Measurements from ENCODE around the gene HRCT1.

DNA sequence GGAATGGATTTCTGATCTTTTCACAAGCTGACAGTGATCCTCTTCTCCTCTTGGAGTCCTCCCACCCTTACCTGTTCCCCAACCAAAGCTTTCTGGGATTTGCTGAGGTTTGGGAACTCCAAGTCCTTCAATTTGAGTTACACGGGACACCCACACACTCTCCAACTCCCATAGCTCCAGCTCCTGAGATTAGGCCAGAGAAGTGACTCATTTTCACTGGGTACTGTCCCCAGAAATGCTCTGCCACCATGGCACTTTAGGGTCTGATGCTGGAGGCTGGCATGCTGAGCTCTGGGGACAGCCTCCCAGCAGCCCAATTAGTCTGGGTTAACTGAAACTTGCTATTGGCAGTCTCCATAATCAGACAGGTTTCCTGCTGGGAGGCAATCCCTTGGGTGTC is 14.0 kb upstream of the HRCT1 start:
- no peak for TF ChIP-seq POLR2A (IDR thresholded peaks at IDR 0.05; ENCODE audit: low read length)
- TF ChIP-seq GATA1 (IDR thresholded peaks at IDR 0.05; ENCODE audit: low read depth, low read length): no peak

Data from erythroblast (primary cell).